Left ventricle myocardium inferior (tissue), 1 donor: ENCODE results near the gene PIGT. TPM values are rescaled to one million over a fixed set of nuclear protein-coding genes. Genes with fewer than 3 reads are reported as not detected.
A peak's percentile ranks its signal among the peaks of the same experiment; 100 is the strongest.

Experiments used
- DNase-seq: peaks from one replicate; pipeline ENCODE4 v3.0.0-alpha.2; 2020
- H3K27ac ChIP-seq: fragments of 200-600 bp; replicated peaks from 2 replicates; pipeline ENCODE4 v1.8.0; 2021
- H3K27me3 ChIP-seq: fragments of 200-600 bp; 2 replicates; pipeline ENCODE4 v1.8.0; 2021; ENCODE audit warnings: low read depth
- H3K36me3 ChIP-seq: fragments of 200-600 bp; 2 replicates; pipeline ENCODE4 v1.8.0; 2021
- H3K4me1 ChIP-seq: fragments of 200-600 bp; 2 replicates; pipeline ENCODE4 v1.8.0; 2021
- H3K4me3 ChIP-seq: fragments of 200-600 bp; 2 replicates; pipeline ENCODE4 v1.8.0; 2021; ENCODE audit warnings: mild to moderate bottlenecking, moderate library complexity
- H3K9me3 ChIP-seq: fragments of 200-600 bp; replicated peaks from 2 replicates; pipeline ENCODE4 v1.8.0; 2021
- CTCF ChIP-seq: fragments of 200-600 bp; IDR thresholded peaks from 2 replicates; pipeline ENCODE4 v1.8.0; 2021; ENCODE audit warnings: antibody characterized with exemption, mild to moderate bottlenecking, borderline replicate concordance
- intact Hi-C: fragments of 100-400 bp; cut with micrococcal nuclease; formaldehyde crosslinking; loops from one replicate; pipeline ENCODE4 v1.11.0; 2022
- total RNA-seq: library from RNA; stranded (reverse); fragmentation: NEBNext Ultra II Directional; extraction: Animal tissue kit (Norgen Biotek cat#: 25700); gene quantifications from one replicate; pipeline ENCODE4 v1.2.1, GENCODE V29; 2021
- donor health status: DM: no; HTN: yes; CAD: no; lungs with severe emphysema.

Gene PIGT
- total RNA-seq, 1 donor from 2014 or later: 126 TPM

- Histone ChIP-seq H3K4me3 (no peak overlapping the region), H3K36me3 (peaks cover 31% of the 10 kb centered on the region), H3K9me3 (no peaks in the 10 kb centered on the region), H3K4me1 (peaks cover 20% of the 10 kb centered on the region), H3K27me3 (no peaks in the 10 kb centered on the region), H3K27ac (no peak overlapping the region)
- intact Hi-C loops: no loop called here
- TF ChIP-seq CTCF: no peak
- DNase-seq: no peak
Observed at GRCh38 chr20:45370571-45371160, 45.3 kb upstream of the PIGT start.

GRCh38 chr20:45372241-45372640 lies 43.7 kb upstream of the PIGT start:
- no peak for TF ChIP-seq CTCF
- peak overlapping the region; percentile 81 for H3K27ac ChIP-seq
- H3K9me3 ChIP-seq: no peaks in the 10 kb centered on the region
- intact Hi-C loops: no loop called here
- peaks cover 15% of the 10 kb centered on the region for H3K36me3 ChIP-seq
- DNase-seq: no peak
- H3K4me1 ChIP-seq: peaks cover 20% of the 10 kb centered on the region
- peak overlapping the region; percentile 74 for H3K4me3 ChIP-seq
- H3K27me3 ChIP-seq: no peaks in the 10 kb centered on the region

- H3K36me3 ChIP-seq: peaks cover 10% of the 10 kb centered on the region
- DNase-seq: no peak
Observed at GRCh38 chr20:45372646-45373352, 43.1 kb upstream of the PIGT start.

GRCh38 chr20:45373353-45374100 lies 42.4 kb upstream of the PIGT start:
- Histone ChIP-seq H3K9me3 (no peaks in the 10 kb centered on the region), H3K4me3 (peak overlapping the region; percentile 74), H3K27ac (peak overlapping the region; percentile 81), H3K27me3 (no peaks in the 10 kb centered on the region), H3K36me3 (peaks cover 2% of the 10 kb centered on the region), H3K4me1 (peaks cover 15% of the 10 kb centered on the region)
- DNase-seq: peak; percentile 88
- TF ChIP-seq CTCF: peak; percentile 91
- intact Hi-C loops: loop anchor here (2.0 kb wide), 1 partner anchor 63 kb away; no protein-coding TSS in a partner anchor

More at GRCh38 chr20:45372646-45373352, 43.1 kb upstream of the PIGT start:
- peak overlapping the region; percentile 81 for H3K27ac ChIP-seq
- no peaks in the 10 kb centered on the region for H3K9me3 ChIP-seq
- peaks cover 17% of the 10 kb centered on the region for H3K4me1 ChIP-seq
- peak overlapping the region; percentile 74 for H3K4me3 ChIP-seq
- intact Hi-C loops: no loop called here
- H3K27me3 ChIP-seq: no peaks in the 10 kb centered on the region
- TF ChIP-seq CTCF: no peak

- H3K27ac ChIP-seq: peak overlapping the region; percentile 81
- DNase-seq: no peak
- TF ChIP-seq CTCF: no peak
- peak overlapping the region; percentile 74 for H3K4me3 ChIP-seq
- no peaks in the 10 kb centered on the region for H3K36me3 ChIP-seq
- H3K4me1 ChIP-seq: peaks cover 15% of the 10 kb centered on the region
- no peaks in the 10 kb centered on the region for H3K27me3 ChIP-seq
- H3K9me3 ChIP-seq: no peaks in the 10 kb centered on the region
- intact Hi-C loops: loop anchor here (2.0 kb wide), 1 partner anchor 63 kb away; no protein-coding TSS in a partner anchor
Observed at GRCh38 chr20:45374101-45374467, 41.9 kb upstream of the PIGT start.
